Daoy (cell line): ENCODE results near the gene MXI1. TPM values are rescaled to one million over a fixed set of nuclear protein-coding genes. Genes with fewer than 3 reads are reported as not detected.
A peak's percentile ranks its signal among the peaks of the same experiment; 100 is the strongest.

Experiments used
- DNase-seq: peaks from one replicate; pipeline ENCODE4 v3.0.0-alpha.2; 2015; ENCODE audit warnings: low read depth
- total RNA-seq: library from RNA; depleted of rRNA; stranded (reverse); fragments of >200 nt; shearing (Covaris generic); gene quantifications from 2 replicates; pipeline ENCODE4 v1.2.3, GENCODE V29; 2014

MXI1 gene
- total RNA-seq, 1 experiment from 2014 or later, result 4.3 TPM

DNA sequence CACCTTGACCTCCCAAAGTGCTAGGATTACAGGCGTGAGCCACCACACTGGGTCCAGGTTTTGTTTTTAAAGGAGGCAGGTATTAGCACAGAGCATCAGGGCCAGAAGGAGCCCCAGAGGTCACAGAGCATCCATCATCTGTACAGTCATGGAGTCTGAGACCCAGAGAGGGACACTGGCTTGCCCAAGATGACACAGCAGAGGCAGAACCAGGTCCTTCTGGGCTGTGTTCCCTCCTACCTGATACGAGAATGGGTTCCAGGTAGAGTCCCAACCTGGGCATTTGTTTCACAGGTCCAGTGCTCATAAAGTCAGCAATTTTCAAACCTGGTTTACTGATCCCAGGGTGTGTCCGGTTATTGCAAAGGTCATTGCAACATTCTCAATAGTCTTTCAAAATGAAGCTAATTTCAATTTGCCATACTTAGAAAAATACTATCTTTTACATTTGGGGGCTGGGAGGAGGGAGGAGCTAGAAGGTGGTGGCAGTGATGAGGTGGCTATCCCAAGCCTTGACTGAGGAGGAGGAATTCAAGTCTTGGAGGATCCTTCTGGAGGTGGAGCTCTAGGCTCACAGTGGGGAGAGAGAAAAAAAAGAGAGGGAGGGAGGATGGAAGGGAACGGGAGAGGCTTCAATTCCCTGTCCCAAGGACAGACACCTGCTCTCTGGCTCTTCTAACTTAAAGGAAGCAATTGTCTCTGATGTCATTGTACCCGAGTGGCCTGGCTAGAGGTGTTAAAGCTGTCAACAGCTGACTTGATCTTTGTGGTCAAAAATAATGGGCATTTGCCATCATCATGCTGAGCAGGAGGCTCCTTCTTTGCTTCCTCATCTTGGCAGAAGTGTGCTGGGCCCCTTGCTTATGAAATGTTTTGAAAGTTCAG, 8.1 kb downstream of the MXI1 start:
- no peak for DNase-seq

DNA sequence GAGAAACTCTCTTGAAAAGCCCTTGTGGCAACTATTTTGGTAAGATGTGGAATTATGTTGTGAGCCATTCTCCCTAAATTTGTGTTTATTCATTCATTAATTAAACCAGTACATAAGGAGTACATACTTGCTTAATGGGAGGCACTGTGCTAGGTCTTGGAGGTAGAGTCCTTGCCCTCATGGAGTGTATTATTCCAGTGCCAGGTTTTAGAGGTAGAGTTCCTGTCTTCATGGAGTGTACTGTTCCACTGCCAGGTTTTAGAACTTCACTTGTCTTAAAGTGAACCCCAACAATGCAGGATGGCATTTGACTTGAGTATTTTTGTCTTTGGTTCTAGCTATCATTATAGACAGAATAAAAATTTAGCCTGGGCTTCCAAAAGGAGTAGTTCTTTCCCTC, 8.8 kb downstream of the MXI1 start:
- DNase-seq, result no peak

DNA sequence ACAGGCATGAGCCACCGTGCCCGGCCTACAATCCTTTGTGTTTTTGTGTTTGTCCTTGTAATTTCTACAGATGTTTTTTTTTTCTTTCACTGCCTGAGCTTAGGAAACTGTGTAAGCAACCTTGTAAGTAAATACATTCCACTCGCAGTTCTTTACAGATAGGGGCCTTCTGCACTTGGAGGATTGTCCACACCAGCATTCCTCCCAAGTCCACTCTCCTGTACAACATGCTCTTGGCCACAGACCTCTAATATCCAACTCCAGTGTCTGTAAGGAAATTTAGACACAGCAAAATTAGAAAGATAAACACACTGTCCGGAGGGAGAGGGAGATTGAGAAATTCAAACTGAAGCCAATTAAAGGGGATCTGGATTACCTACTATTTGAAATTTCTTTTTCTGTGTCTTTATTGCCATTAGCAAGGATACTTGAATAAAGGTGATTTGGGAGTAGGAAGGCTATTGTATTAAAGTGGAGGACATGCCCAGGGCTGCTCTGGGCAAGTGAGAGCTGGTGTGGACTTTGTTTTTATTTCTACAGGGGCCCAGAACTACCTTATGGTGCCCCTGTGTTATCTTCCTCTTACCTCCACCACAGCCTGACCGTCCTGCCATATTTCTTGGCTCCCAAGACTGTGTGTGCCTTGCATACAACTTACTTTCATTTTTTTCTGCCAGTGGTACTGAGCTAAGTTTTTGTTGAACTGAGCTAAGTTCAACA, 9.7 kb downstream of the MXI1 start:
- DNase-seq, result no peak

DNA sequence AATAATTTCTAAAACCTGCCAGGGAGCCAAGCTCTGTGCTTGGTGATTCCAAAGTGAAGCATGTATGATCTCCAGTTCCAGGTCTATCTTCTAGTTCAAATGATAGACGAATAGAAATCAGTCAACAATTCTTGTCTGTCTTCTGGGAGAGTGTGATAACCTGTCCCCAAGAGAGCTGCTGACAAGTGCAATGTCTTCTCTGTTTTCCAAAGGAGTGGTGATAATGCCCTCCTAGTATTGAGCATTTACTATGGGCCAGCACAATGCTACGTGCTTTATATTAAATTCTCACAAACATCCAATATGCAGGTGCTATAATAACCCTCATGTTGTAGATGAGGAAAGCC, 10.2 kb downstream of the MXI1 start:
- DNase-seq, result no peak

GRCh38 chr10:110218632-110219031, 11.2 kb downstream of the MXI1 start:
- DNase-seq, result no peak

- DNase-seq, result no peak
These were observed 12.5 kb downstream of the MXI1 start for GRCh38 chr10:110219884-110220283.

DNA sequence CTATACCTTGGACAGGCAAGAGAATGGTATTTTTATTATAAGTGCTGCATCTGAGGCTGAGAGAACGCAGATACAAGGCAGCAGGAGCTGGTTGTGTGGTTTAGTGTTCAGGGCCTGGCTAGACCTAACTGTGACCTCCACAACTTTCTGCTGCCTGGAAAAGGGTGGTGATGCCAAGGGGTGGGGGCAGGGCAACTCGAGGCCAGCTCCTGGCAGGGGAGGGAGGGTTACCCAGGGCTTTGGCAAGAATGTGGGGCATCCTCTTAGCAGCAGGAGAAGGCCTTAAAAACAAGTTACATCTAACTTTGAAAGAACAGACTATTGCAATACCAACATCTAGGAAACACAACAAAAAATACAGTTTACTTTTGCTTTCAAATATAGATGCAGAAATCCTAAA, 13.0 kb downstream of the MXI1 start:
- DNase-seq, result no peak

- no peak for DNase-seq
These were observed 13.8 kb downstream of the MXI1 start for GRCh38 chr10:110221044-110221720.

GRCh38 chr10:110221721-110222261, 14.4 kb downstream of the MXI1 start:
- DNase-seq, result peak; percentile 87

DNA sequence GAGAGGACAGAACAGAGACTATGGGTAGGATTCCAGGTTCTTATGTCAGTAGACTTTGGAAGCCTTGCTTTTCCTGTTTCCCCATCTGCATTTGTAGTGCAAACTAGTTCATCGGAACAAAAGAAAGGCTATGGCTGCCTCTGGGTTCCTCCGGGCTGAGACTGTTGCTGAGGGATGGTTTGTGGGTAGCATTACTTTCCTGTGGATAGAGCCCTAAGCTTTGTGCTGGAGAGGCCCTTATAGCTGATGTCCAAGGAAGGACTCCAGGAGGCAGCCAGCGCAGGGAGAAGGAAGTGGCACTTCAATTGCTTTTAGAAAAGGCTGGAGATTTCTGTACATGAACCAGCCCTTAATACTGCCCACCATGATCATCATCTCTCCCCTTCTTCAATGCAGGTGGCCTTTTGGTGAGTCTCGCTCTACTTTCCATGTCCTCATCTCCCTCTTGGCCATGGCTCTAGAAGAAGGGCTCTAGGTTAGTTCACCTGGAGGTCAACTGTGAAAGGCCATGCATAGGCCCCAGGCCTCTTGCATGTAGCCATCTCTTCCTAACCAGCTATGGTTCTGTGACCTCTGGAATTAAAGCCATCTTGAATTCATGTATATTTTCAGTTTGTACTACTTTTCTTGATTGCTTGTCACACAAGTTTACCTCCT, 15.4 kb downstream of the MXI1 start:
- DNase-seq, result no peak

- DNase-seq, result no peak
These were observed 16.0 kb downstream of the MXI1 start for GRCh38 chr10:110223298-110223925.

DNA sequence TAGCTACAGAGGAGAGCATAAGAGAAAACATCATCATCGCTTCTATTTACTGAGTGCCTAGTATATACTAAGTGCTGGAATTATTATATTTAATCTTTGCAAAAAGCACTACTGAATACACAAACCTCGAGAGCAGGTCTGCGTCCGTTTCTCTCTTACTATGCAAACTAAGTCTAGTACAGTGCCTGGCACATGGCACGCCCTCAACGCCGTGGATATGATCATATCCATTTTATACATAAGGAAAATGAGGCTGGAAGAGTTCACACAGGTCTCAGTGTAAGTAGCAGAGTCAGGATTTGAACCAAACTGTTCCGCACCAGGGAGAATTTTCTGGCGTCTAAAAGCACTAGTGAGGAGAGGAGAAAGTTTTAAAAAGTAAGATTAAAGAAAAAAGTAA, 17.6 kb downstream of the MXI1 start:
- DNase-seq, result no peak

GRCh38 chr10:110225441-110225755, 18.0 kb downstream of the MXI1 start:
- DNase-seq, result no peak

- peak; percentile 92 for DNase-seq
These were observed 18.5 kb downstream of the MXI1 start for GRCh38 chr10:110225756-110226542.

DNA sequence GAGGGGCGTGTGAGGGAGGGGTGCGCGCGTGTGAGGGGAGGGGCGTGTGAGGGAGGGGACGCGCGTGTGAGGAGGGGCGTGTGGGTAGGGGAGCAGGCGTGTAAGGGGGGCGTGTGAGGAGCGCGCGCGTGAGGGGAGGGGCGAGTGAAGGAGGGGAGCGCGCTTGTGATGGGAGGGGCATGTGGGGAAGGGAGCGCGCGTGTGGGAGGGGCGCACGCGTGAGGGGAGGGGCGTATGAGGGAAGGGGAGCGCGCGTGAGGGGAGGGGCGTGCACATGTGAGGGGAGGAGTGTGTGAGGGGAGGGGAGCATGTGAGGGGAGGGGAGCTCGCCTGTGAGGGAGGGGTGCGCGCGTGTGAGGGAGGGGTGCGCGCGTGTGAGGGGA, 19.1 kb downstream of the MXI1 start:
- DNase-seq, result peak; percentile 91

GRCh38 chr10:110226926-110227641, 19.7 kb downstream of the MXI1 start:
- peak; percentile 47 for DNase-seq

GRCh38 chr10:110228066-110228465, 20.7 kb downstream of the MXI1 start:
- DNase-seq, result no peak

DNA sequence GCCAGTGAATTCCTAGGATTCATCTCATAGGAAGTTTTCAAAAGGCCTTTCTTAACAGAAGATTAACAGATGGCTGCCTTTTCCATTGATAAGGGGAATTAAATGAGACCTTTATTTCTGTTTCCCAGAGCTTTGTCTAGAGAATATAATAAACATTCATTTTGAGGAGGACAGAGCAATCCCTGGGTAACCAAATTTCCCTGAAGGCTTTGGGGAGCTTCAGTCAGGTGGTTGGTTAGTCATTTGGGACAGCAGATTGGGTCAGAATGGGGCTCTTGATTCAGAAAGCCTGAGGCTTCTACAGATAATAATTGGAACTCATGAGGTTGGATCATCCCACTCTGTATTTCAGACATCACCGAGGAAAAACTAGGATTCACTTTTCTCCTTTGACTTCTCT, 21.8 kb downstream of the MXI1 start:
- DNase-seq, result no peak

DNA sequence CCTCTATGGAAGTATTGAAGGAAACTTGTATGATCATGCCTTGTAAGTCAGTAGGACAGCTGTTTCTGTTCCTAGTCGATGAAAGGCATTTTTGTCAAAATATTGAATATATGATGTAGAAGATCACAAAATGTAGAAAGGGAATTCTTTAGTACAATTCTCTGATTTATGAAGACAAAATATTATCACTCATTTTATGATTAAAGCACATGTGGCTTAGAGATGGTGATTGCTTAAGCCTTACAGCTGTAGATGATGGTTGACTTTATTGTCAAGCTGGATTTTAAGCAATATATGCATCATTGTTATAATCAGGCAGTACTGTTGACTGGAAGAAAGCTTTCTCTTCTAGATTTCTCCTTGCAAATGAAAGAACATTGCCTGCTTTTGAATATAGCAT, 26.4 kb downstream of the MXI1 start:
- no peak for DNase-seq

DNA sequence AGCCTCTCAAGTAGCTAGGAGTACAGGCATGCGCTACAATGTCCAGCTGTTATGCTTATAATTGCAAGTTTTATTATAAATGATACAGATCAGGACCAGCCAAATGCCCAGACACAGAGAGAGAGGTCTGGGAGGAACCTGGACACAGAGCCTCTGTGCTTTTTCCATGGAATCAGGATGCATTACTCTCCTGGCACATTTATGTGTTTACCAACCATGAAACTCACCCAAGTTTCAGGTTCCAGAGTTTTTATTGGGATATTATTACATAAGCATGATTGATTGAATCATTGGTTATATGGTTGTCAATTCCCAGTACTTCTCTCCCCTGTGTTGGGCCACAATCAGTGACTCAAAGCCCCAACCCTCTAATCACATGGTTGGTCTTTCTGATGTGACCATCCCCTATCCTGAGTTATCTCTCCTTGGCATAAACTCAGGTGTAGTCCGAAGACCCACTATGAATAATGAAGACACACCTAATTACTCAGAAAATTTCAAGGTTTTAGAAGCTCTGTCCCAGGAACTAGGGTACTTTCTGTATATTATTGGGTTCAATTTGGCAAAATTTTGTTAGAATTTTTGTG, 30.6 kb downstream of the MXI1 start:
- DNase-seq, result no peak
